Panc1 (cell line): ENCODE data around the gene PRKD2. TPM values are rescaled to one million over a fixed set of nuclear protein-coding genes. Genes with fewer than 3 reads are reported as not detected.

Experiments used
- ATAC-seq: fragments of 200-7000 bp; cut with Tn5 transposase; 2 replicates; pipeline ENCODE4 v1.9.1; 2020; ENCODE audit warnings: mild to moderate bottlenecking, moderate library complexity
- BruUV-seq: library from RNA; stranded (reverse); fragments of 400-500 nt; replicated peaks from 2 replicates; lab custom pipeline; 2021; lab: Mats Ljungman, UMichigan
- CTCF ChIA-PET: fragments of 300-600 bp; sonication (Branson Sonifier 250); formaldehyde crosslinking; loops from one replicate; lab custom pipeline; 2022; ENCODE audit warnings: antibody characterized with exemption; lab: Charles Lee
- POLR2A ChIA-PET: fragments of 300-600 bp; sonication (Branson Sonifier 250); formaldehyde crosslinking; loops from one replicate; lab custom pipeline; 2022; ENCODE audit warnings: antibody characterized with exemption; lab: Charles Lee
- DNase-seq: peaks from one replicate; pipeline ENCODE4 v3.0.0-alpha.2; 2010; ENCODE audit warnings: low read depth, low spot score
- H3K27ac ChIP-seq: 2 replicates; pipeline ENCODE4 v1.5.1; 2011; ENCODE audit warnings: mild to moderate bottlenecking, low read length, inconsistent platforms
- H3K27me3 ChIP-seq: fragments of 200-500 bp; sonication (Bioruptor generic); 2 replicates; pipeline ENCODE4 v1.6.0; 2014; ENCODE audit warnings: low read length, inconsistent platforms; ENCODE audit not compliant: control insufficient read depth, insufficient read depth
- H3K36me3 ChIP-seq: fragments of 200-500 bp; sonication (Bioruptor generic); 2 replicates; pipeline ENCODE4 v1.5.1; 2014; ENCODE audit warnings: inconsistent platforms, mild to moderate bottlenecking, low read length, moderate library complexity; ENCODE audit not compliant: control insufficient read depth, insufficient read depth
- H3K4me1 ChIP-seq: 2 replicates; pipeline ENCODE4 v1.5.1; 2011; ENCODE audit warnings: inconsistent platforms, mild to moderate bottlenecking, low read length, moderate library complexity; ENCODE audit not compliant: control insufficient read depth, insufficient read depth
- H3K4me3 ChIP-seq, 2 experiments: 2 replicates each; pipeline ENCODE4 v1.5.1; 2011 to 2012; ENCODE audit warnings: low read depth in 2 of 2, low read length in 2 of 2, mild to moderate bottlenecking in 2 of 2, inconsistent platforms in 1 of 2, moderate library complexity in 1 of 2
- H3K9me3 ChIP-seq: fragments of 200-500 bp; sonication (Bioruptor generic); 2 replicates; pipeline ENCODE4 v1.5.1; 2014; ENCODE audit warnings: low read depth, mild to moderate bottlenecking, inconsistent platforms, low read length, moderate library complexity; ENCODE audit not compliant: control insufficient read depth, insufficient read depth
- POLR2AphosphoS5 ChIP-seq: IDR thresholded peaks from 2 replicates; pipeline ENCODE4 v1.6.1; 2012; ENCODE audit warnings: mild to moderate bottlenecking, low read depth, low read length, moderate library complexity
- SIN3A ChIP-seq: IDR thresholded peaks from 2 replicates; pipeline ENCODE4 v1.6.1; 2012; ENCODE audit warnings: low read depth, mild to moderate bottlenecking, low read length, moderate library complexity, borderline replicate concordance; ENCODE audit not compliant: insufficient read depth
- TCF7L2 ChIP-seq: IDR thresholded peaks from 2 replicates; pipeline ENCODE4 v1.6.1; 2011; ENCODE audit warnings: mild to moderate bottlenecking, low read depth, low read length, inconsistent platforms
- in situ Hi-C: cut with HindIII; loops from 2 replicates; pipeline ENCODE4 v1.10.0; 2016; ENCODE audit warnings: low sequenced_read_pairs, low pct_unique_long_range_greater_than_20kb
- intact Hi-C: fragments of 100-400 bp; cut with micrococcal nuclease; formaldehyde crosslinking; loops from one replicate; pipeline ENCODE4 v1.10.0; 2022; ENCODE audit not compliant: unreplicated experiment
- total RNA-seq: library from RNA; stranded (reverse); gene quantifications from one replicate; pipeline ENCODE4 v1.2.1, GENCODE V29; 2021; ENCODE audit not compliant: unreplicated experiment
- TF ChIP-seq, protein P1 (sequence below): fragments of 450-650 bp; IDR thresholded peaks from 2 replicates; pipeline ENCODE4 v1.5.1; 2017; ENCODE audit warnings: mild to moderate bottlenecking
- TF ChIP-seq, protein P2 (sequence below), 2 experiments: IDR thresholded peaks; 2 replicates each; pipeline ENCODE4 v1.6.1; 2011 to 2012; ENCODE audit warnings: low read depth in 2 of 2, control low read depth in 1 of 2, low read length in 1 of 2, mild to moderate bottlenecking in 1 of 2, moderate library complexity in 1 of 2; ENCODE audit not compliant: insufficient read depth in 1 of 2

PRKD2 gene
- total RNA-seq, 1 experiment from 2014 or later, result 41.2 TPM

DNA sequence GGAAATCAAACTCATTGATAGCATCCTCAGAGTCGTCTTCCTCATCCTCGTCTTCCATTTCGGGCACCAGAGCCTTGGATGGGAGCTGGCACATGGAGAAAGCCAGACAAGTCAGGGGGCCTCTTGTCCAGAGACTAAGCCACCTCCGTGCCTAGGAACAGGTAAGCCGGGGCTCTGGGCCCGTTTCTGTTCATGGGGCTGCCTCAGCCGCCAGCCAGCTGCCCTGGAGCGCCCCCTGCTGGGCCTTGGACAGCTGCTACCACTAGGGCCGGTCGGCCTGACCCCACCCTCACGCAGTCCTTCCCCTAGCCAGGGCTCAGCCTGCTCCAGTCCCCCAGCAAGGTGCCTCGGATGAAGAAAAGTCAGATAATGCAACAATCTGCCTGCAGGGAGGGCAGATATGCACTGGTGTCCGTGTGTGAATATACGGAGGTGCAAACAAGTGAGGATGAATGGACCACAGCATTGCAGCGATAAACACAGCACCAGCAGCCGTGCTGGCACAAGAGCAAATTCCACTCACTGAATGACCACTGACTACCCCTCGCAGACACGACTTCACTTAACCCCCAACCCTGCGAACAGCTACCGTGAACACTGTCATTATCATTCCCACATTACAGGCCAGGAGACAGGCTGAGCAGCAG is 11.9 kb upstream of the PRKD2 start:
- intact Hi-C loops, result no loop called here
- Histone ChIP-seq H3K27me3 (no peaks in the 10 kb centered on the region), H3K4me3 (no peak overlapping the region), H3K4me1 (no peaks in the 10 kb centered on the region), H3K9me3 (no peaks in the 10 kb centered on the region), H3K27ac (no peak overlapping the region), H3K36me3 (no peaks in the 10 kb centered on the region; the same call in 1 of the 2 replicates)
- BruUV-seq, result no TSS peak
- DNase-seq (no peak), ATAC-seq (peak; percentile 84)
- in situ Hi-C loops, result no loop called here
- TF ChIP-seq, protein P1, sequence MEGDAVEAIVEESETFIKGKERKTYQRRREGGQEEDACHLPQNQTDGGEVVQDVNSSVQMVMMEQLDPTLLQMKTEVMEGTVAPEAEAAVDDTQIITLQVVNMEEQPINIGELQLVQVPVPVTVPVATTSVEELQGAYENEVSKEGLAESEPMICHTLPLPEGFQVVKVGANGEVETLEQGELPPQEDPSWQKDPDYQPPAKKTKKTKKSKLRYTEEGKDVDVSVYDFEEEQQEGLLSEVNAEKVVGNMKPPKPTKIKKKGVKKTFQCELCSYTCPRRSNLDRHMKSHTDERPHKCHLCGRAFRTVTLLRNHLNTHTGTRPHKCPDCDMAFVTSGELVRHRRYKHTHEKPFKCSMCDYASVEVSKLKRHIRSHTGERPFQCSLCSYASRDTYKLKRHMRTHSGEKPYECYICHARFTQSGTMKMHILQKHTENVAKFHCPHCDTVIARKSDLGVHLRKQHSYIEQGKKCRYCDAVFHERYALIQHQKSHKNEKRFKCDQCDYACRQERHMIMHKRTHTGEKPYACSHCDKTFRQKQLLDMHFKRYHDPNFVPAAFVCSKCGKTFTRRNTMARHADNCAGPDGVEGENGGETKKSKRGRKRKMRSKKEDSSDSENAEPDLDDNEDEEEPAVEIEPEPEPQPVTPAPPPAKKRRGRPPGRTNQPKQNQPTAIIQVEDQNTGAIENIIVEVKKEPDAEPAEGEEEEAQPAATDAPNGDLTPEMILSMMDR, result peak; percentile 94
- TF ChIP-seq, protein P2, sequence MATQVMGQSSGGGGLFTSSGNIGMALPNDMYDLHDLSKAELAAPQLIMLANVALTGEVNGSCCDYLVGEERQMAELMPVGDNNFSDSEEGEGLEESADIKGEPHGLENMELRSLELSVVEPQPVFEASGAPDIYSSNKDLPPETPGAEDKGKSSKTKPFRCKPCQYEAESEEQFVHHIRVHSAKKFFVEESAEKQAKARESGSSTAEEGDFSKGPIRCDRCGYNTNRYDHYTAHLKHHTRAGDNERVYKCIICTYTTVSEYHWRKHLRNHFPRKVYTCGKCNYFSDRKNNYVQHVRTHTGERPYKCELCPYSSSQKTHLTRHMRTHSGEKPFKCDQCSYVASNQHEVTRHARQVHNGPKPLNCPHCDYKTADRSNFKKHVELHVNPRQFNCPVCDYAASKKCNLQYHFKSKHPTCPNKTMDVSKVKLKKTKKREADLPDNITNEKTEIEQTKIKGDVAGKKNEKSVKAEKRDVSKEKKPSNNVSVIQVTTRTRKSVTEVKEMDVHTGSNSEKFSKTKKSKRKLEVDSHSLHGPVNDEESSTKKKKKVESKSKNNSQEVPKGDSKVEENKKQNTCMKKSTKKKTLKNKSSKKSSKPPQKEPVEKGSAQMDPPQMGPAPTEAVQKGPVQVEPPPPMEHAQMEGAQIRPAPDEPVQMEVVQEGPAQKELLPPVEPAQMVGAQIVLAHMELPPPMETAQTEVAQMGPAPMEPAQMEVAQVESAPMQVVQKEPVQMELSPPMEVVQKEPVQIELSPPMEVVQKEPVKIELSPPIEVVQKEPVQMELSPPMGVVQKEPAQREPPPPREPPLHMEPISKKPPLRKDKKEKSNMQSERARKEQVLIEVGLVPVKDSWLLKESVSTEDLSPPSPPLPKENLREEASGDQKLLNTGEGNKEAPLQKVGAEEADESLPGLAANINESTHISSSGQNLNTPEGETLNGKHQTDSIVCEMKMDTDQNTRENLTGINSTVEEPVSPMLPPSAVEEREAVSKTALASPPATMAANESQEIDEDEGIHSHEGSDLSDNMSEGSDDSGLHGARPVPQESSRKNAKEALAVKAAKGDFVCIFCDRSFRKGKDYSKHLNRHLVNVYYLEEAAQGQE (IDR thresholded peaks at IDR 0.05; ENCODE audit: insufficient read depth in 1 of 2, low read depth in 2 of 2, low read length in 1 of 2), result no peak
- CTCF ChIA-PET, result interaction anchor here (0.6 kb wide), 2 partner anchors 24 to 26 kb away, joined by 3 to 5 read pairs; no protein-coding TSS in a partner anchor
- POLR2A ChIA-PET, result interaction anchor here (0.7 kb wide), 1 partner anchor 69 kb away, joined by 3 read pairs; no protein-coding TSS in a partner anchor

DNA sequence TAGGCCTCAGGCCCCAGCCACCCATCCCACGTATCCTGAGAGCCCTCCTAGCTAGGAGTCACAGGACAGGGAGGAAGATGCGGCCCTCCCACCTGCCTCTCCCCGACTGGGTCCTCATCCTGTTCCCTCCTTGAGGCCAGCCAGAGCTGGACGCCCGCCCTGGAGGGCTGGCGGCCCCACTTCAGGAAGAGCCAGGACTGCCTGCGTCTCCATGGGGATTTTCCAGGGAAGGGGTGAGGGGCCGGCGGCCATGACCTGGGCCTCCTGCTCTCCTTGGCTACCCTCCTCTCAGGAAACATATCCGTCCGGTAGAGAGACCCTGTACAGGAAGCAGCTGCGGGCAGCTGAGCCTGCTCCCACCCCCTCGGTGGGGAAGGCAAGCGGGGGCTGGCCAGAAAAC is 11.3 kb upstream of the PRKD2 start:
- Histone ChIP-seq H3K4me1 (no peaks in the 10 kb centered on the region), H3K27me3 (no peaks in the 10 kb centered on the region), H3K4me3 (no peak overlapping the region), H3K9me3 (no peaks in the 10 kb centered on the region), H3K36me3 (no peaks in the 10 kb centered on the region), H3K27ac (no peak overlapping the region)
- intact Hi-C loops (no loop called here), in situ Hi-C loops (no loop called here)
- TF ChIP-seq, protein P1, result no peak
- TF ChIP-seq, protein P2 (IDR thresholded peaks at IDR 0.05; ENCODE audit: insufficient read depth in 1 of 2, low read depth in 2 of 2, low read length in 1 of 2), result no peak
- TF ChIP-seq TCF7L2 (no peak), POLR2AphosphoS5 (no peak), SIN3A (no peak)
- ChIA-PET POLR2A (interaction anchor here (0.5 kb wide), 1 partner anchor 11 kb away, joined by 9 read pairs; the partner anchor contains the start of gene PRKD2), CTCF (interaction anchor here (0.6 kb wide), 2 partner anchors 106 to 196 kb away, joined by 3 to 6 read pairs; no protein-coding TSS in a partner anchor)
- DNase-seq (no peak), ATAC-seq (no peak)
- no TSS peak for BruUV-seq
